Fibroblast of skin of scalp (primary cell): ENCODE measurements around the gene LYPD6B. TPM values are rescaled to one million over a fixed set of nuclear protein-coding genes. Genes with fewer than 3 reads are reported as not detected.

Experiments
- DNase-seq: peaks from one replicate; pipeline ENCODE4 v3.0.0-alpha.2; 2013
- polyA plus RNA-seq, 2 experiments: library from polyadenylated mRNA; unstranded; fragments of 120-200 nt; gene quantifications; one replicate each; pipeline ENCODE4 v1.2.1, GENCODE V29; 2013; ENCODE audit not compliant: insufficient read length in 2 of 2

LYPD6B gene, protein sequence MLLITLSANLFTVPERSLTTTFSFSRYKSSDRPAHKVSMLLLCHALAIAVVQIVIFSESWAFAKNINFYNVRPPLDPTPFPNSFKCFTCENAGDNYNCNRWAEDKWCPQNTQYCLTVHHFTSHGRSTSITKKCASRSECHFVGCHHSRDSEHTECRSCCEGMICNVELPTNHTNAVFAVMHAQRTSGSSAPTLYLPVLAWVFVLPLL
- polyA plus RNA-seq (2013, experiment 1 of 2; ENCODE audit: insufficient read length) = 7.9 TPM
- polyA plus RNA-seq (2013, experiment 2 of 2; ENCODE audit: insufficient read length) = 8.3 TPM

DNA sequence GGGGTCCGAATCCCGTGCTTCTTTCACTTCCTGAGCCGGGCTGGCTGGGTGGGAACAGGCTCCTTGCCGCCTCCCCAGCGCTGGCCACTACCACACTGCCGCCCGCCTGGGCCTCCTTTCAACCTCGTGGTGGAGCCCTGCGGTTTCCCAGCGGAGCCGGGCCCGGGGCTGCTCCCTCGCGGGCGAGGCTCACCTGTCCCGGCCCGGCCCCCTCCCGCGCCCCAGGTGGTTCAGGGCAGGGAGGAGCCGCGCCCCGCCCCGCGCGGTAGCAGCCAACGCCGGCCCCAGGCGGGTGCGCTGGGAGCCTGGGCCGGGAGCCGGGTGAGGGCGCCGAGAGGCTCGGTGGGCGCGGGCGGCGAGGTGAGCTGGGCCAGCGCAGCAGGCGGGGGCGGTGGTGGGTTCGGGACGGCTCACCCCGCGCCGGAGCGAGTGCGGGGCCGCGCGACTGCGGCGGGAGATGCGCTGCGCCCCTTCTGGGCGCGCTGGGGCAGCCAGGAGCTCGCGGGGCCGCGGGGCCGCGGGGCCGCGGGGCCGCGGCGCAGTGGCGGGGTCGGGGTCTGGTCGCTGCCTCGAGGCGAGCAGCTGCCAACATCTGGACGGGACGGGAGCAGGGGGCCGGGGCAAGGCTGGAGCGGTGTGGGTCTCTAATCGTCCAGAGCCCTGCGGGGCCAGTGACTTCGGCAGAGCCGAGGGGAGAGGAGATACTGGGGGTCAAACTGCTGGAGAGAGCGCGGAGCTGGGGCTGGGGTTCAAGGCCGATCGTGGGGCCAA is at the start of gene LYPD6B:
TSS of gene LYPD6B (plus strand) at position 258 of the 771 bp plus-strand sequence. CDS start 92,250 bp downstream, outside the sequence.
- DNase-seq = no peak

DNA sequence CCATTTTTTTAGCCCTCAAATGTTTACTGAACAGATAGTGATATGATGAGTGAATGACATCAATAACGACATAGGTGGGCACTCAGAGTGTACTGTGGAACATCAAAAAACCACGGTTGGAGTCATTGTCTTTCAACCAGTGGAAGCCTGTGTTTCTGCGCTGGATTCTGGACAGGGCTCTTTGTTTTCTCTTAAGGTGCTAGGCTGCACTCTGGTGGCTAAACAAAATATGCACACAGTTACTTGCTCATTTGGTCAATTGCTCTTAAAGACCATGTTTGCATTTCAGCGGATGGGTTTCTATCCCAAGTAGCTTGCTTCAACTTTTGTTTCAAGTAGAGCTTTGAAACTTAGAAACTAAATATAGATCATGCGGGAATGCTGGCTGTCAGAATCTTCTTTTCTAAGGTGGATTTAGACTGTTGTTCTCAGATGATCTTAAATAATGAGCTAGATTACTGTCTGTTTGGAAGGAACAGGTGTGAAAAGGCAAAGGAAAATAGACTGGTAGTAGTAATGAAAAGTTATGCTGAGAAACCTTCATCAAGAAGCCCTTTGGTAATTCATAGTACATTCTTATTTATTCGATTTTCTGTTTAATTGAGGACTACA is 48.5 kb upstream of the LYPD6B start:
- DNase-seq = peak; percentile 77

DNA sequence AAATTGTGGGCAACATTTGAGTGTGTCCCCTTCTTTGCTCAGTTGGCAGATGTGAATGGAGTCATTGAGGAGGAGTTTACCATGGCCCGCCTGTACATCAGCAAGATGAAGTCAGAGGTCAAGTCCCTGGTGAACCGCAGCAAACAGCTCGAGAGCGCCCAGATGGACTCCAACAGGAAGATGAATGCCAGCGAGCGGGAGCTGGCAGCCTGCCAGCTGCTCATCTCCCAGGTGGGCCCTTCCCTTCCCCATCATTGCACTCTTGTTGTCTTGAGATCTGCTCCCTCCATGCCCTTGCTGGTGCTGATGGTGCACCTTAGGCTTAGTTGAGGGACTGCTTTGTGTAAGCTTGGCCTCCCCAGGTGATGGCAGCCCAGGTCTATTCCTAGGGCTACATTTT is 47.5 kb upstream of the LYPD6B start:
- no peak for DNase-seq

DNA sequence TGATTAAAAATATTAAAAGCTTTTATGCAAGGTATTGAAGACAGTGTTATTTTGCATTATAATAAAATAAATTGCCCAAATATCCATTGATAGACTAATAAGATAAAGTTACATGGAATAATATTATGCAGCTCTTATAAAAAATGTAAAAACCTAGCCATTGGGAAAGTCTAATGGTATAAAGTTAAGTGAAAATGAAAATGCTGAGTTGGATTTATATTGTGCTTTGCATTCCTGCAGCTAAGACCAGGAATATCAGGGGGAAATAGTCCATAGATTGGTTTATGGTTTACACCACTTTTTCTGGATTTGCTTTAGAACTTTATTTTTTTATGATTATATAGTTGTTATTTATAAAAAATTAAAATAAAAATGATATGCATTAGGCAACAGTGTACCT is 46.1 kb upstream of the LYPD6B start:
- DNase-seq = no peak

DNA sequence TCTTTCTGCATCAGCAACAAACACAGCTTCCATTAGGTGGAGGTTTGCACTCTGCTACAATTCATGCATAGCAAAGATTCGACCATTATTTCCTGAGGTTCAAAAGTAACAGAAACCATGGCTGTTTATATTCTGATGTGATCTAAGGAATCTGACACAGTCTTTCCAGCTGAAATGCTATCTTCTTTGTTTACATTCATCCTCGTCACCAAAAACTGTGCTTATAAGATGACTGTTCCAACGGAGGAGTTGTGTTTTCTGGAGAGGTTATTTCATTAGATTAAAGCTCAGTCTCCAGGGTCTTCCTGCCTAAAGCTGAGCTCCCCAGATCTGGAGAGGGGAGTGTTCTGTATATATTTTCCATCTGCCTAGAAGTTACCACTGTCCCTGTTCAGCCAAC is 45.1 kb upstream of the LYPD6B start:
- DNase-seq = no peak

DNA sequence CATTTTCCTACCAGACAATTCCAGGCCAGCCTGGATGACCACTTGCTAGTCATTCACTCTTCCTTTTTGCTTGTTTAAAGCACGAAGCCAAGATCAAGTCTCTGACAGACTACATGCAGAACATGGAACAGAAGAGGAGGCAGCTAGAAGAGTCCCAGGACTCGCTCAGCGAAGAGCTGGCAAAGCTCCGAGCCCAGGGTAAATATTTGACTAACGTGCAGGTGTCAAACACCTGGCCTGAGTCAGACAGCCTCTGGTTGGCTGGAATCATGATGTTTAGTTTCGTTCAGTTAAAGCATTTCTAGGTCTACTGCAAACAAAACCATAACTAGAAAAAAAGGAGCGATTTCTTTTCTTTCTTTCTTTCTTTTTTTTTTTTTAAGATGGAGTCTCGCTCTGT is 44.2 kb upstream of the LYPD6B start:
- DNase-seq = no peak

DNA sequence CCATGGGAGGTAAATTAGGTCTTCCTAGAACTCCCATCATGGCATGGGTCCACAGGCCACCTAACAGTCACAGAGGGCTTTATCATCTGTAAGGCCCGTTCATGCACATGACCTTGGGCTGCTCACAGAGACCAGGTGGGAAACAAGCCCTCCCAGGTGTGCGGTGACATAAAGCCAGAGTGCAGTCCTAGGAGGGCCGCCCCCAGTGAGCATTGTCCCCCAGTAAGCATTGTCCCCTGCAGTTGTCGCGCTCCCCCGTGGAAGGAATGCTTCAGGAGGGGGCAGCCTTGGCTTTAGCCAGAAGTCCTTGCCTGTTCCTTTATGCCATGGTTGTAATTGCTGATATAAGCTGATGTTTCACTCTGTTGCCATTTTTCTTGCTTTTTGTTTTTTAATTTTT is 41.7 kb upstream of the LYPD6B start:
- DNase-seq = no peak

DNA sequence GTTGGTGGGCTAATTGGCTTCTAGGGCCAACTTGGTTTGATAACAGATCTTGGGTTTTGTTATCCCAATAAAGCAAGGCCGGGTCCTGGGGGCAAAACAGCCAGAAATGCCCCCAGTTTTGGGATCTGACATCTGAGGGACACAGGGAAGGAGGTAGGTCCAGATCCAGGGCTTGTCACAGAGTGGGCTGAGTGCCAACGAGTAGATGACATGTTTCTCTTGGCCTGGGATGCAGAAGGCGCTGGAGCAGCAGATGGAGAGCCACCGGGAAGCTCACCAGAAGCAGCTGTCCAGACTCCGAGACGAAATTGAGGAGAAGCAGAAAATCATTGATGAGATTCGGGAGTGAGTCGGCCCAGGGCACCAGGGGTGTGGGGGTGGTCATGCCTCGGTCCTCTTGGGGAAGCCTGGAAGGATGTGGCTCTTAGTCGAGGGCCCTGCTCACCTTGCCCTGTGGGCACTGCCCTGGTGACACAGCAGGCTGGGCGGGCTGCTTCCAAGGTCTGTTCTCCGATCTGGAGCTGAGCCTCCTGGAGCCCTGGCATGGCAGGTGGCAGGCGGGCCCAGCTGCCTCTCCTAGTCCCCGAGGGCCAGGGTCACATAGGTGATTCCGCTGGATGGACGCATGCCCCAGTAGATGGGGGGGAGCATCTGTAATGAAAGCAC is 40.2 kb upstream of the LYPD6B start:
- DNase-seq = no peak

DNA sequence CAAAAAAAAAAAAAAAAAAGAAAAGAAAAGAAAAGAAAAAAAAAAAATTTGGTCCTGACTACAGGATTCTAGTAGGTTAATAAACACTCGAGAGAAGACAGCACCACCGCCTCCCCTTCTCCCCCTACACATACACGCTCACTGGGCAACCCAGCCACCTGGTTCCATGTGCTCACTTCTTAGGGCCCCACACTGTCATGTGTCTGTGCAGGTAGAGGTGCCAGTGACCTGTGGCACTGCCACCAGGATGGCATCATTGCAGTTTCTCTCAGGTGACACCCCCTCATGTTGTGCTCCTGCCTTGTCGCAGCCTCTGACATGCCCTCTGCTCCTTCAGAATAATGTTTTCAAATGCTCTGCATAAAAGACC is 39.7 kb upstream of the LYPD6B start:
- DNase-seq = no peak

DNA sequence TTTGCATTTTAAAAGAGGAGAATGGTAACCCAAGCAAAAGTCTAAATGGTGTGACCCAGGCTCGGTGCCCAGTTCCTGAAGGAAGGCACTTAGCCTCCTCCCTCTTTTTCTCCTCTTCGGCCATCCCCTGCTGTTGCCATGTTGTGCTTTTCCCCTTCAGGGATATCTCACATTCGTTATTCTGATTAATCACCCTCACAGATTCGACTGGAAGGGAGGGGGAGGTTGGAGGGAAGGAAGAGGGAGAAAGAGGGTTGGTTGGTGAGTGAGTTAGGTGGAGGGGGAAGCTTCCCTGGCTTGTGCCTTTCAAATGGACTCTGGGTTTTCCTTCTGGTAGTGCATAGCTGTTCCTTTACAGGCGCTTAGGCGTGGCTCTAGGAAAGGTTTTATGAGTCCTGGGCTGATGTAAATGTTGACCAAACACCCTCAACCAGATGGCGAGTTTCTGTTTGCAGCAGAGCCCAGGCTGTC is 39.0 kb upstream of the LYPD6B start:
- DNase-seq = no peak

DNA sequence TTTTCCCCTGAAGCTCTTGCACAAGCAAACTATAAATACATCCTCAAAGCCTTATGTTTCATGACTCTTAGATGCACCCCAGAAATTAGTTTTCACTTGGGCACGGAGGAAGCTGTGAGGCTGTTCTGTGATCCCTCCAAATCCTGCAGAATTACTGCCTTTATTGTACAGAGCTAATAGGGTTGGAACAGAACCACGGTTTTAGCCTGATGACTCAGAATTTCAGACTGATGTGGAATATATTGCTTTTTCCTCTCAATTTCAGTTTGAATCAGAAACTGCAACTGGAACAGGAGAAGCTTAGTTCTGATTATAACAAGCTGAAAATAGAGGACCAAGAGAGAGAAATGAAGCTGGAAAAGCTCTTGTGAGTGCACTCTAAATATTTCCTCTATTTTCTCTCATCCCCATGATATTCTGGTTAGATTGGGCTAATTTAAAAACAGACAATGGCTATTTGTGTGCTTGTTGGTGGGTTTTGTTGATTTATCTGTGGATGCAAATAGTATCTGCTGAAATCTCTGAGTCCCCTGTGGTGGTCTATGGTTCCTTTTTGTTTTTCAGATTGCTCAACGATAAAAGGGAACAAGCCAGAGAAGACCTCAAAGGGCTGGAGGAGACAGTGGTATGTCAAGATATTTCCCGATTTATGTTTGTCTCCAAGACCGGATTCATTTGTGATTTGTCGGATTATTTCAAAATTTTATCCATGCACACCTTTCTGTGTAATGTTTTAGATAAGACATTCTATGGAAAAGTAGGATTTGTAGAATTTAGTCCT is 38.2 kb upstream of the LYPD6B start:
- no peak for DNase-seq

DNA sequence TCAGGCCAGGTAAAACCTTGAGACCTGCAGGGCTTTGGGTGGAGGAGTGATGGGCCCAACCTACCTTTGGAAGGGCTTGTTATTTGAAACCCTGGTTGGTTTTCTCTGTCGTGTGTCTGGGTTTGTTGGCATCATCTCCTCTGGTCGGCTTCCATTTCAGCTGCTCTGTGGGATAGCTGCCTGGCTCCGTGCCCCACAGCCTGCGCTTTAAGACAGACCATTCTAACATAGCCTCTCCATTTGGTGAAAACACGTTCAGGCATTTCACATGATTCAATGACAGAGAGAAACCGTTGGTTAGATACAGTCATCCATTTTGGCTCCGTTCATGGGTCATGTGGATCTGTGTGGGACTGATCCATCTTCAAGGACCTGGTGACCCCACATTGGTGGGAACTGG is 37.0 kb upstream of the LYPD6B start:
- no peak for DNase-seq

DNA sequence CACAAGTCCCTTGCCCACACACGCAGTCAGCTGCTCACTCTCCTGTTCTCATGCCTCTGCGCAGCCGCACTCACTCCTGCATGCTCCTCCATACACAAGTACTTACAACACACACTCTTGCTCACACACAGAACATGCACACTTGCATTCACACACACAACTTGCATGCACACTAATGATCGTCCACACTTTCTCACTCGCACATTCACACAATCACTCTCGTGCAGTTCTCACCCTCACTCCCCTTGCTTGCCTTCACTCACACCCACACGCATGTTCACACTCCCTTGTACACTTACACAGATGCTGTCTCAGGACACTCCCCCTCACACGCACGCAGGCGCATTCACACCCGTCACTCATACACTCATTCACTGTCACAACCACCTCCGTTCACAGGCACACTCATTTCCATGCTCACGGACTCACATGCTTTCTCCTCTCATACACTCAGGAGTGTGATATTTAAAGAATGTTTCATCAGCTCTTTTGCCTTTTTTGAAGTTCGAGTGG is 36.1 kb upstream of the LYPD6B start:
- DNase-seq = peak; percentile 20

DNA sequence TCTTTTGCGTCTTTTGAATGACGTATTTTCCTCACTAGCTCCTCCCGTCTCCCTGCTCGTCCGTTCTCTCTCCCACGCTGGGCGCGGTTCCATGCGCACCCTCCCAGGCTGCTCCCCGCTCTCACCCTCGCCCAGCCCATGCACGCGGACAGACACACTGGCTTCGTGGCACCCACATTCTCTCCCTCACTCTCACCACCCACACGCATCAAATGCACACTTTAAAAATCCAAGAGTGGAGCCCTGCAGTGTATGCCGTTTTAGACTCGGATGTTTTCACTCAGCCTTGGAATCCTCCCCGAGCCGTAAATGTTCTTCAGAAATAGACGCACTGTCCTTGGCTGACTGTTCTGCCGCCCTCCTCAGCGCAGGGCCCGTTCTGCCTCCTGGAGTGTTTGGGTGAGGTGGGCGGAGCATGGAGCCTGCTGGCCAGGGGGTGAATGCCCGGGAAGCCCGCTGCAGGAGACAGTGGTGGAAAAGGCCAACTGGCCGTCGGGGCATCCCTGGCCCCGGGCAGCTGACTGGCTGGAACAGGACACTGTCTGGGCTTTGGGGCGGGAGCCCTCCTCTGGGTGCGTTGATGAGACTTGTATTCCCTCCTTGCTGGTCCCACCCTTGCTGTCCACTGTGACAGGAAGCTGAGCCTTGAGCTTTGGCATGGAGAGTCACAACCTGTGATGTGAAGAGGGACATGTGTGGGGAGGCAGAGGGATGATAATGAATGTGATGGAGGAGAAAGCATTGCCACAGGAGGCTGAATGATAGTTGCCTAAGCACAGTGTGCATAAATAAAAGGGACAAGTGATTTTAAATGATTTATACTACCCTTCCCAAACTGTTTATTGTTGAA is 35.4 kb upstream of the LYPD6B start:
- no peak for DNase-seq

DNA sequence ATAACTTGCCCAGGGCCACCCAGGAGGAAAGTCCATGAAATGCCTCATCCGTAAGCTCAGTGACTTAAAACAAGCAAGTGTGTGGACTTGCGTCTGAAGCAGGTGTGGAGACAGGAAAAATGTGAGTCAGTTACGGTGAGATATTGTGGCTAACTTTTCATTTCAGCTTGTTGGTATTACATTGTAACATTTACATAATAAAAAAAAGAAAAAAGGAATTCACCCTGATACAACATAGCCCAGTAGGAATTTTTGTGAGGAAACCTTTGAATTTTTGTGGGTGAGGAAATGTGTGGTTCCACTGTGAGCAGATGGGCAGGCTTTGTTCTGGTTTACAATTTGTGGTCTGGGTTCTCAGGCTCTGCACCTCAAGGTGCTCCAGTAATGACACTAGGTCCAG is 33.7 kb upstream of the LYPD6B start:
- peak; percentile 33 for DNase-seq

DNA sequence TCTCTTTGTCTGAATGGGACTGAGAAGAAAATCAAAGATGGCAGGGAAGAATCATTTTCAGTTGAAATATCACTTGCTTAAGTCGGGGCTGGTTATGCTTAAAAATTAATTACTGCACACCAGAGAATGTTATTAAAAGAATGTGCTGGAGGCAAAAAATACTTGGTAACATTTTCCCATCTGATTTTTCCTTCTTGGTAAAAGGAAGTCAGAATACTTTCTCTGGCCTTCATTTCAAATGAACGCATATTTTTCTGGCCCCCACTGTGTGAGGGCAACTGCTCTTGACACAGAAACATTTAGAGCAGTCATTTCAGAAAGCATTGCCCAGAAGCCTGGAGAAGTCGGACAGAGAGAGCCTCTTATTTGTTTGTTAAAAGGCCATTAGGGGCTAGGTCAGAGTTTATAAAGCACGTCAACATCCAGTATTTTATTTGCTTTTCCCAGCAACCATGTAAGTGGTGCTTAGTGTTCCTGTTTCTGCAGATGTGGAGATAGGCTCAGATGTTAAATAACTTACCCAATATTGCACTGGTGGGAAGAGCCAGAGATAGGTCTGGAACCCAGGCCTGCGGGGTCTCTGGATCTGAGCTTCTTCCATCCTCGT is 32.9 kb upstream of the LYPD6B start:
- DNase-seq = peak; percentile 57

DNA sequence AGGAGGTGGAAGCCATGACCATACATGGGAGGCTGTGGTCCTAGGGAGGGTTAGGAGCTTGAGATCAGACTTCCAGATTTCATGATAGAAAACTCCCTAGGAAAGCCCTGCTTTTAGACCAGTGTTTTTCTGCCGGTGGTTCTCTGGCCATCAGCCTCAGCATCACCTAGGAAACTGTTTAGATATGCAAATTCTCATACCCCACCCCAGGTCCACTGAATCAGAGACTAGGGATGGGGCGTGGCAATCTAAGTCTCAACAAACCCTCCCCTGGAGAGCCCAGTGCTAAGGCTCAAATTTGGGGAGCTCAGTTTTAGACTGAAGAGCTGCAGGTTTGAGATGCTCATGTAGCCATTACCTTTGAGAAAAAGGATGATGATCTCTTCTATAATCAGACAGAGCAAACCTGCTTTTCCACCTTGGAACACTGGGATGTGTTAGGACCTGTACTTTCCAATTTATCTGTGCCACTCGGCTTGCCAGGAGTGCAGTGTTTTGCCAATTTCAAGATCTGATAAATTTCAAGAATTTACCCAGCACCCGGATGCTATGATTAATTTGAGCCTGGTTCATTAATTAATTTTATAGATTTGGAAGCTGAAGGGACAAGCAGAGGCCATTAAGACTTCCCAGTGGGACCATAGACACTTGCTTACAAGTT is 31.5 kb upstream of the LYPD6B start:
- no peak for DNase-seq

DNA sequence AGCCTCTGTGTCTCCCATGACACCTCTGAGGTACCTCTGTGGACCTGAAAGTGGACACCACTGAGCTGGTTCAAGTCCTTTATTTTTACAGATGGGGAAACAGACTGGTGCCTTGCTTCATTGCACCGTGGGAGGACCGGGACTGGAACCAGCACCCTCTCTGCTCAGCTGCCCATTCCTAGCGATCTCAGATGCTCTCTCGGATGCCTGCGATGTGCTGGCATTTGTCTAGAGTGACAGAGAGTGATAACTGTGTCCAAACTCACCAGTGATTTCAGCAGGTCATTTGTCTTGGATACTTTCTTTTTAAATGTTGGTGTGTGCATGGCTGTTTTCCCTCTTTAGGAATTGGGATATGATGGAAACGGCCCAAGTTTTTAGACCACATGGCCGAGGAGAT is 30.1 kb upstream of the LYPD6B start:
- DNase-seq = no peak

DNA sequence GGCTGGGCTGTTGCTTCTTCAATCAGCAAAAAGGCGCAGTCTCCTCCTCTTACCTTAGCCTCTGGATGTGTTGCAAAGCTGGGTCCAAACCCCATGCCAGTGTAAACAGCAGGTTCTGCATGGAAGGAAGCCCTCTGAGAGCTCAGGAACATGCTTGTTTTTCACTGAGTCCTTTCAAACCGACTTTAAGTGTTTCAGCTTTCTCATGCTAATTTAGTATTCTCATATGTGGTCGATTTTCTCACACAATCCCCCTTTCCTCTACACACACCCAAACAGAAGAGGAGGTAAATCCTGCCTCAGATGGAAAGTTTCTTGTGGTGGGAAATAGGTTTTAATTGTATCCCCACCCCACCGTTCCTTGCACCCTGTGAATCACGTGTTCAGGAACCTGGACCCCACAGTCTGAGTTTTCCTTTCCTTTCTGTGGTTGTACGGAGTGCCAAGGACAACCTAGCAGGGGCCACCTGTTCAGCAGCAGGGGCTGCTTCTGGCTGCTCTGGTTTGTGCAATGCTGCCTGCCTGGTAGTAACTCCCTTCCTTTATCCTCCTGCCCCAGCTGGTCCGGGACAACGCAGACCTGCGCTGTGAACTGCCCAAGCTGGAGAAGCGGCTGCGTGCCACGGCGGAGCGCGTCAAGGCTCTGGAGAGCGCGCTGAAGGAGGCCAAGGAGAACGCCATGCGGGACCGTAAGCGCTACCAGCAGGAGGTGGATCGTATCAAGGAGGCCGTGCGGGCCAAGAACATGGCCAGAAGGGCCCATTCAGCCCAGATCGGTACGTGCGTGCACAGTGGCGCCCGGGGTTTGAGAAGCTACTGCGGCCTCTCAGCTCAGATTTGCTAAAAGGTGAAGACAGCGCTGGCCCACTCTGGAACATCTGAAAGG is 28.7 kb upstream of the LYPD6B start:
- no peak for DNase-seq
